Mucosa of rectum (tissue), 2 donors: ENCODE data around the gene ERVW-1.
"Not testable (repeated sequence)": the region's sequence is repeated elsewhere in the genome, so short reads cannot be mapped to it uniquely, and the experiment has no call there.

Experiments
- H3K27ac ChIP-seq, 2 donors: one replicate each; pipeline ENCODE4 v1.7.0; 2013; ENCODE audit warnings: inconsistent platforms in 2 of 2, low read depth in 2 of 2, low read length in 2 of 2
- H3K27me3 ChIP-seq, 2 donors: one replicate each; pipeline ENCODE4 v1.7.0; 2013; ENCODE audit warnings: low read length in 2 of 2; ENCODE audit not compliant: control insufficient read depth in 2 of 2, insufficient read depth in 2 of 2
- H3K36me3 ChIP-seq, 2 donors: one replicate each; pipeline ENCODE4 v1.7.0; 2013; ENCODE audit warnings: low read length in 2 of 2; ENCODE audit not compliant: control insufficient read depth in 2 of 2, insufficient read depth in 2 of 2
- H3K4me1 ChIP-seq, 2 donors: one replicate each; pipeline ENCODE4 v1.7.0; 2013; ENCODE audit warnings: low read length in 2 of 2, mild to moderate bottlenecking in 1 of 2; ENCODE audit not compliant: control insufficient read depth in 2 of 2, insufficient read depth in 2 of 2
- H3K4me3 ChIP-seq, 2 donors: one replicate each; pipeline ENCODE4 v1.7.0; 2013; ENCODE audit warnings: low read length in 2 of 2
- H3K9ac ChIP-seq, 2 donors: one replicate each; pipeline ENCODE4 v1.7.0; 2013; ENCODE audit warnings: low read length in 2 of 2, low read depth in 1 of 2, mild to moderate bottlenecking in 1 of 2
- H3K9me3 ChIP-seq, 2 donors: one replicate each; pipeline ENCODE4 v1.7.0; 2013; ENCODE audit warnings: low read length in 2 of 2; ENCODE audit not compliant: control insufficient read depth in 2 of 2
- donor health status: healthy.
- donor health status: Normal muscosa, but diverticular disease.

ERVW-1 gene, protein sequence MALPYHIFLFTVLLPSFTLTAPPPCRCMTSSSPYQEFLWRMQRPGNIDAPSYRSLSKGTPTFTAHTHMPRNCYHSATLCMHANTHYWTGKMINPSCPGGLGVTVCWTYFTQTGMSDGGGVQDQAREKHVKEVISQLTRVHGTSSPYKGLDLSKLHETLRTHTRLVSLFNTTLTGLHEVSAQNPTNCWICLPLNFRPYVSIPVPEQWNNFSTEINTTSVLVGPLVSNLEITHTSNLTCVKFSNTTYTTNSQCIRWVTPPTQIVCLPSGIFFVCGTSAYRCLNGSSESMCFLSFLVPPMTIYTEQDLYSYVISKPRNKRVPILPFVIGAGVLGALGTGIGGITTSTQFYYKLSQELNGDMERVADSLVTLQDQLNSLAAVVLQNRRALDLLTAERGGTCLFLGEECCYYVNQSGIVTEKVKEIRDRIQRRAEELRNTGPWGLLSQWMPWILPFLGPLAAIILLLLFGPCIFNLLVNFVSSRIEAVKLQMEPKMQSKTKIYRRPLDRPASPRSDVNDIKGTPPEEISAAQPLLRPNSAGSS

DNA sequence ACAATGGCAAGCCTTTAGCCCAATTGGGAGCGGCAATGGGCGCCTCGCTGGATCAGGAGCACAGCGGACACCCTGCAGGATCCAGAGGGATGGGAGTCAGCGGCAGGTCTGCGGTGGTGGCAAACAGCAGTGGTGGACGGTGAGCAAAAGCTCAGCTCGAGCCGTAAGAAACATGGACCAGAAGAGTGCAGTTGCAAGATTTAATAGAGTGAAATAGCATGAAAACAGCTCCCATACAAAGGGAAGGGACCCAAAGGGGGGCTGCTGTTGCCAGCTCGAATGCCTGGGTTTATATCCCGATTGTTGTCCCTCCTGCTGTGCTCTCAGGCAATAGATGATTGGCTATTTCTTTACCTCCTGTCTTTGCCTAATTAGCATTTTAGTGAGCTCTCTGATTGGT, at the start of gene ERVW-1:
TSS of gene ERVW-1 (minus strand) at position 266 of the 400 bp plus-strand sequence. CDS start 7,565 bp downstream, outside the sequence.
- H3K9me3 ChIP-seq, H3K36me3 ChIP-seq: not testable (repeated sequence)

DNA sequence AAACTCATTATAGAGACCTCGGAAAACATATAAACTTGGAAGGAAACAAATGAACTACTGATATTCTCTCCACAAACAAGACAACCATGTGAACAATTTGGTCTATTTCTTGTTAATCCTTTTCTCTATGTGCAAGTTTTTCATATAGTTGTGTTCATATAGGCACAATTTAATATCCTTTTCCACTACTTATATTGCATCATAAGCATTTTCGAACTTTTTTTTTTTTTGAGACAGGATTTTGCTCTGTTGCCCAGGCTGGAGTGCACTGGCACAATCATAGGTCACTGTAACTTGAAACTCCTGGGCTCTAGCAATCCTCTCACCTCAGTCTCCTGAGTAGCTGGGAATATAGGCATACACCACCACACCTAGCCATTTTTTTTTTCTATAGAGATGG, 45.4 kb upstream of the ERVW-1 start:
- peaks cover 10 to 15% of the 10 kb centered on the region in 2 donors for H3K36me3 ChIP-seq
- no peaks in the 10 kb centered on the region for H3K9me3 ChIP-seq
- H3K27ac ChIP-seq: no peak overlapping the region
- H3K27me3 ChIP-seq: no peaks in the 10 kb centered on the region
- H3K4me3 ChIP-seq: no peak overlapping the region
- H3K9ac ChIP-seq: no peak overlapping the region
- peaks cover 8 to 12% of the 10 kb centered on the region in 2 donors for H3K4me1 ChIP-seq

More for the DNA sequence above, at the start of gene ERVW-1:
- not testable (repeated sequence) for H3K4me1 ChIP-seq, H3K4me3 ChIP-seq, H3K27me3 ChIP-seq, H3K9ac ChIP-seq
- peak within 1 kb of the TSS in 1 of 2 donors; percentile 51 for H3K27ac ChIP-seq

DNA sequence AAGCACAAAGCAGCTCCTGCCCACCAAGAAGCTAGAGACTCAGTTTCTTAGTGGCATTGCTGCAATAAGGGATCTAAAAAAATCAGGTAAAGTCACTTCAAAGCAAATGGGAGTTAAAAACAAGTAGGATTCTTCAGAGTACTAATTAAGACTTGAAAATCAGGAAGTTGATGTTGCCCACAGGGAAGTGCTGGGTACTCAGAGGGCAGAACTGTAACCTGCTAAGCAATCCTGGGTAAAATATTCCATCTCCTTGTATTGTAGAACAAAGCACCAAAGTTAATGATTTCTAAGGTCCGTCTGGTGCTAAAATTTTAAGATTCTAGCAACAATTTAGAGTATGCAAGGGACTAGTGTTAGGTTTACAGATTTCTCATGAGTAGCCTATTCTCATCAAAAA, 42.3 kb upstream of the ERVW-1 start:
- Histone ChIP-seq H3K27me3 (no peaks in the 10 kb centered on the region), H3K4me3 (no peak overlapping the region), H3K4me1 (peaks cover 0 to under 1% of the 10 kb centered on the region in 2 donors), H3K36me3 (peaks cover 27 to 32% of the 10 kb centered on the region in 2 donors), H3K9ac (no peak overlapping the region), H3K9me3 (no peaks in the 10 kb centered on the region), H3K27ac (no peak overlapping the region)

DNA sequence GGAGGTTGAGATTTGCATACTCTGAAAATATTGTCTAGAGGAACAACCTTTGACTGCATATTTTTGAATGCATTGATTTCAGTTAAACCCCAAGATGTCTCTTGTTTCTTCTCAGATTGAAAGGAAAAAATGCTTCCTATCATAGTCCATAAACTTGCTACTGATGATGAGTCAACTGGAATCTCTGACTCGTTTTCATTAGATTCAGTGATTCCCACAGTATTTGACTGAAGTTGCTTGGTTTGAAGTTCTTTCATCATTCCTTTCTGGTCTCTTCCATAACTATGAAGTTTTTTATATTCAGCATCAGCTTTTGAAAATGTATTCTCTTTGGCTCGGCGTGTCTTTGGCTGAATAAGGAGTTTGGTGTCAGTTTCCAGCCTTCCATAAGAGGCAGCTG, 39.9 kb upstream of the ERVW-1 start:
- Histone ChIP-seq H3K9me3 (no peaks in the 10 kb centered on the region), H3K36me3 (peaks cover 32 to 34% of the 10 kb centered on the region in 2 donors), H3K9ac (no peak overlapping the region), H3K4me1 (no peaks in the 10 kb centered on the region), H3K27ac (no peak overlapping the region), H3K4me3 (no peak overlapping the region), H3K27me3 (no peaks in the 10 kb centered on the region)

DNA sequence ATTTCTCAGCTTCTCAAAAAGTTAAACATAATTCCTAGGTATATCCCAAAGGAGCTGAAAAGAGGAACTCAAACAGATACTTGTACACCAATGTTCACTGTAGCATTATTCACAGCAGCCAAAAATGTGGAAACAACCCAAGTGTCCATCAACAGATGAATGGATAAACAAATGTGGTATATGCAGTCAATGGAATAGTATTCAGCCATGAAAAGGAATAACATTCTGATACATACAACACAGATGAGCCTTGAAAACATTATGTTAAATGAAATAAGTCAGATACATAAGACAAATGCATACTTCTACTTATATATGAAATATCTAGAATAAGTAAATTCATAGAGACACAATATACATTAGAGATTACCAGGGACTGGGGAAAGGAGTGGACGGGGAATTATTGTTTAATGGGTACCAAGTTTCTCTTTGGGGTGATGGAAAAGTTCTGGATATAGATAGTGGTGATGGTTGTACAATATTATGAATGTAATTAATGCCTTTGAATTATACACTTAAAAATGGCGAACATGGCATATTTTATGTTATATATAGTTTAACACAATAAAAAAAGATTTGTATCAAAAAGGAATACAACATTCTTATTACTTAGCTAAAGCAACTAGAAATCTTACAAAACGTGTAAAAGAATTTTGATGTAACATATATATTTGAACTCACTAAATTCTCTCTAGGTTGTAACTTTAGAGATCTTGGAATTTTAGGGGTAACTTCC, 35.6 kb upstream of the ERVW-1 start:
- Histone ChIP-seq H3K4me3 (no peak overlapping the region), H3K27ac (no peak overlapping the region), H3K9ac (no peak overlapping the region), H3K36me3 (peaks cover 17 to 24% of the 10 kb centered on the region in 2 donors), H3K4me1 (no peaks in the 10 kb centered on the region), H3K9me3 (no peaks in the 10 kb centered on the region), H3K27me3 (no peaks in the 10 kb centered on the region)

DNA sequence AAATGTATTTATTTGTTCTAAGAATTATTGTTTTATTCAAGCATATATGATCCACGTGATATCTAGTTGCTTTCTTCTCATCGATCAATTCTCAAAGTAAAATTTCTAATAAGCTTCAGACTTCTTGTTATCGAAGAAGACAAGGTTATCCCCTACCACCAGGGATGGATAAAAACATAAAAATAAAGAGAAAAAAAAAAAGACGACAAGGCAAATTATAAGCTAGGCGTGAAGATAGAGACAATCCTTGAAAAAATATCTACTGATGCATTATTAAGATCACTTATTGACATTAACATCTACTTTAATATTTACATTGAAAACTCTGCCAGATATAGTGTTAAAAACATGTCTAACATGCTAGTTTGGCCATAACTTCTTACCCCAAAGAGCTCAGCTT, 31.2 kb upstream of the ERVW-1 start:
- Histone ChIP-seq H3K9me3 (no peaks in the 10 kb centered on the region), H3K36me3 (peaks cover 8 to 14% of the 10 kb centered on the region in 2 donors)

GRCh38 chr7:92506363-92506762, 28.6 kb upstream of the ERVW-1 start:
- no peaks in the 10 kb centered on the region for H3K9me3 ChIP-seq
- H3K9ac ChIP-seq: no peak overlapping the region
- no peak overlapping the region for H3K27ac ChIP-seq
- H3K4me3 ChIP-seq: no peak overlapping the region
- H3K36me3 ChIP-seq: peaks cover 17 to 24% of the 10 kb centered on the region in 2 donors
- H3K4me1 ChIP-seq: no peaks in the 10 kb centered on the region
- no peaks in the 10 kb centered on the region for H3K27me3 ChIP-seq

More for the DNA sequence above, 31.2 kb upstream of the ERVW-1 start:
- Histone ChIP-seq H3K4me3 (no peak overlapping the region), H3K4me1 (no peaks in the 10 kb centered on the region), H3K9ac (no peak overlapping the region), H3K27me3 (no peaks in the 10 kb centered on the region), H3K27ac (no peak overlapping the region)

DNA sequence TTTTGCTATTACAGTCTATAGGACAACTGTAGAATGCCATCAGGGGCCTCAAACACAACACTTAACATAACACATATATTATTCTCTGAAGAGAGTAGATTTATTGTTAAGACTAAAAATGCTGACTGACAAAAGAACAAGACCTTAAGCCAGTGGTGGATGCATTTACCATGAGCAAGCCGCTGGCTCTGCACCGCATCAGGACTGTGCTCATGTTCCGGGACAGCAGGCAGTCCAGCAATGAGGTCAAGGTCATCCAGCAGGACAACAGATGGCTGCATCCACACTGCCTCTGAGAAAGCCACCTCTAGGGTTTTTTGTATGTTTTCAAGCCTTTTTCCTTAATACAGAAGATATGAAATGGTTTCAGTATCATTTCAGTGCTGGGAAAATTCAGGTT, 26.8 kb upstream of the ERVW-1 start:
- no peak overlapping the region for H3K27ac ChIP-seq
- H3K9me3 ChIP-seq: no peaks in the 10 kb centered on the region
- H3K9ac ChIP-seq: no peak overlapping the region
- no peaks in the 10 kb centered on the region for H3K4me1 ChIP-seq
- H3K27me3 ChIP-seq: no peaks in the 10 kb centered on the region
- peaks cover 26 to 33% of the 10 kb centered on the region in 2 donors for H3K36me3 ChIP-seq
- H3K4me3 ChIP-seq: no peak overlapping the region

- Histone ChIP-seq H3K4me3 (no peak overlapping the region), H3K27ac (no peak overlapping the region), H3K4me1 (no peaks in the 10 kb centered on the region), H3K27me3 (no peaks in the 10 kb centered on the region), H3K36me3 (peaks cover 30 to 41% of the 10 kb centered on the region in 2 donors), H3K9ac (no peak overlapping the region), H3K9me3 (no peaks in the 10 kb centered on the region)
These were observed 26.0 kb upstream of the ERVW-1 start for GRCh38 chr7:92503767-92504166.

DNA sequence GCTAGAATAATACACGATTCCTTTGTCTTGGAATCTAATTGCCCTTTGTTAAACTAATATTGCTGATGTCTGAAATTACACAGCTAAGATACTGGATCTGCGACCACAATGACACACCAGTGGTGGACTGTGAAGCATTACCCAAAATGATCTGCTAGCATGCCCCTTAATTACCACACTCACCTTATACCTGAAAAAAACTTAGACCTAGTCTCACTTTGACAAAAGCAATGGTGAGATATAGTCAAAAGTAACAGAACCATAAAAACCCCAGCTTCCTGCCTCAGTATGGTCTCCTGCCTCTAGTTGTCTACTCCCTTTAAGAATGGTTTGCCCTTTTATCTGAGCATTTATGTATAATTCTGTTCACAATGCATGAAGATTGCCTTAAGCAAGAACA, 20.8 kb upstream of the ERVW-1 start:
- Histone ChIP-seq H3K9ac (no peak overlapping the region), H3K36me3 (peaks cover 31 to 46% of the 10 kb centered on the region in 2 donors)

More for the DNA sequence above, 20.8 kb upstream of the ERVW-1 start:
- Histone ChIP-seq H3K9me3 (no peaks in the 10 kb centered on the region), H3K4me3 (no peak overlapping the region), H3K4me1 (no peaks in the 10 kb centered on the region), H3K27me3 (no peaks in the 10 kb centered on the region), H3K27ac (no peak overlapping the region)
